IPS-15b (cell line): ENCODE results near the gene DYNLT2.

Source experiments
- H3K27me3 ChIP-seq: one replicate; pipeline ENCODE4 v1.6.1; 2013; ENCODE audit warnings: low read length; ENCODE audit not compliant: control insufficient read depth, insufficient read depth
- H3K36me3 ChIP-seq: one replicate; pipeline ENCODE4 v1.6.1; 2013; ENCODE audit warnings: low read length; ENCODE audit not compliant: control insufficient read depth, insufficient read depth
- H3K4me1 ChIP-seq: one replicate; pipeline ENCODE4 v1.6.1; 2013; ENCODE audit warnings: mild to moderate bottlenecking, low read length; ENCODE audit not compliant: control insufficient read depth, insufficient read depth
- H3K4me3 ChIP-seq: one replicate; pipeline ENCODE4 v1.5.1; 2013; ENCODE audit warnings: low read depth, low read length
- H3K9ac ChIP-seq: one replicate; pipeline ENCODE4 v1.6.1; 2013; ENCODE audit warnings: low read depth, mild to moderate bottlenecking, low read length
- H3K9me3 ChIP-seq: one replicate; pipeline ENCODE4 v1.6.1; 2013; ENCODE audit warnings: mild to moderate bottlenecking, low read length; ENCODE audit not compliant: control insufficient read depth, insufficient read depth

The DYNLT2 gene

GRCh38 chr6:169755162-169755561, 3.8 kb upstream of the DYNLT2 start:
- Histone ChIP-seq H3K4me3 (no peak overlapping the region), H3K9ac (no peak overlapping the region), H3K27me3 (no peaks in the 10 kb centered on the region), H3K9me3 (no peaks in the 10 kb centered on the region), H3K4me1 (peaks cover 16% of the 10 kb centered on the region), H3K36me3 (no peaks in the 10 kb centered on the region)

GRCh38 chr6:169752074-169752623, 777 bp upstream of the DYNLT2 start:
- Histone ChIP-seq H3K4me3 (peak overlapping the region; percentile 95), H3K36me3 (no peaks in the 10 kb centered on the region), H3K4me1 (peaks cover 18% of the 10 kb centered on the region), H3K9ac (peak overlapping the region; percentile 96), H3K27me3 (no peaks in the 10 kb centered on the region), H3K9me3 (no peaks in the 10 kb centered on the region)

GRCh38 chr6:169746556-169746955, 4.8 kb downstream of the DYNLT2 start:
- H3K27me3 ChIP-seq: no peaks in the 10 kb centered on the region
- H3K4me3 ChIP-seq: no peak overlapping the region
- no peaks in the 10 kb centered on the region for H3K9me3 ChIP-seq
- peaks cover 9% of the 10 kb centered on the region for H3K4me1 ChIP-seq
- H3K9ac ChIP-seq: no peak overlapping the region
- H3K36me3 ChIP-seq: no peaks in the 10 kb centered on the region

- Histone ChIP-seq H3K27me3 (no peaks in the 10 kb centered on the region), H3K9me3 (no peaks in the 10 kb centered on the region), H3K9ac (no peak overlapping the region), H3K36me3 (no peaks in the 10 kb centered on the region), H3K4me3 (no peak overlapping the region), H3K4me1 (peaks cover 4% of the 10 kb centered on the region)
Observed at GRCh38 chr6:169745405-169745804, 6.0 kb downstream of the DYNLT2 start.

GRCh38 chr6:169741344-169741743, 10.0 kb downstream of the DYNLT2 start:
- Histone ChIP-seq H3K4me3 (no peak overlapping the region), H3K9me3 (no peaks in the 10 kb centered on the region), H3K27me3 (no peaks in the 10 kb centered on the region), H3K4me1 (no peaks in the 10 kb centered on the region), H3K9ac (no peak overlapping the region), H3K36me3 (no peaks in the 10 kb centered on the region)

GRCh38 chr6:169738976-169739529, 12.3 kb downstream of the DYNLT2 start:
- H3K36me3 ChIP-seq: no peaks in the 10 kb centered on the region
- no peak overlapping the region for H3K4me3 ChIP-seq
- H3K9me3 ChIP-seq: no peaks in the 10 kb centered on the region

GRCh38 chr6:169738204-169738975, 13.0 kb downstream of the DYNLT2 start:
- Histone ChIP-seq H3K36me3 (no peaks in the 10 kb centered on the region), H3K9me3 (no peaks in the 10 kb centered on the region), H3K4me3 (no peak overlapping the region), H3K27me3 (no peaks in the 10 kb centered on the region), H3K4me1 (no peaks in the 10 kb centered on the region), H3K9ac (no peak overlapping the region)

More at GRCh38 chr6:169738976-169739529, 12.3 kb downstream of the DYNLT2 start:
- Histone ChIP-seq H3K27me3 (no peaks in the 10 kb centered on the region), H3K9ac (no peak overlapping the region), H3K4me1 (no peaks in the 10 kb centered on the region)

GRCh38 chr6:169729961-169730360, 21.4 kb downstream of the DYNLT2 start:
- no peak overlapping the region for H3K4me3 ChIP-seq
- H3K36me3 ChIP-seq: no peaks in the 10 kb centered on the region
- peaks cover 5% of the 10 kb centered on the region for H3K4me1 ChIP-seq
- H3K27me3 ChIP-seq: peaks cover 23% of the 10 kb centered on the region
- no peaks in the 10 kb centered on the region for H3K9me3 ChIP-seq
- no peak overlapping the region for H3K9ac ChIP-seq

GRCh38 chr6:169726963-169727362, 24.4 kb downstream of the DYNLT2 start:
- Histone ChIP-seq H3K4me1 (peaks cover 9% of the 10 kb centered on the region), H3K27me3 (peaks cover 35% of the 10 kb centered on the region), H3K36me3 (no peaks in the 10 kb centered on the region), H3K9ac (no peak overlapping the region), H3K9me3 (no peaks in the 10 kb centered on the region), H3K4me3 (no peak overlapping the region)

GRCh38 chr6:169726049-169726400, 25.3 kb downstream of the DYNLT2 start:
- H3K9me3 ChIP-seq: no peaks in the 10 kb centered on the region
- peaks cover 36% of the 10 kb centered on the region for H3K27me3 ChIP-seq
- no peak overlapping the region for H3K4me3 ChIP-seq
- H3K9ac ChIP-seq: no peak overlapping the region
- no peaks in the 10 kb centered on the region for H3K36me3 ChIP-seq
- H3K4me1 ChIP-seq: peaks cover 9% of the 10 kb centered on the region

- no peaks in the 10 kb centered on the region for H3K9me3 ChIP-seq
- H3K9ac ChIP-seq: peak overlapping the region; percentile 87
- H3K4me1 ChIP-seq: peaks cover 9% of the 10 kb centered on the region
- no peaks in the 10 kb centered on the region for H3K36me3 ChIP-seq
- H3K27me3 ChIP-seq: peaks cover 34% of the 10 kb centered on the region
- H3K4me3 ChIP-seq: peak overlapping the region; percentile 77
Observed at GRCh38 chr6:169725125-169726048, 26.0 kb downstream of the DYNLT2 start.
